IPS-NIHi11 (cell line): Measurements from ENCODE around the gene ZDBF2.
"Not testable (repeated sequence)": the region's sequence is repeated elsewhere in the genome, so short reads cannot be mapped to it uniquely, and the experiment has no call there.

Experiments
- DNase-seq: peaks from one replicate; pipeline ENCODE4 v3.0.0; 2012; ENCODE audit warnings: mixed read lengths, low spot score

ZDBF2 gene

DNA sequence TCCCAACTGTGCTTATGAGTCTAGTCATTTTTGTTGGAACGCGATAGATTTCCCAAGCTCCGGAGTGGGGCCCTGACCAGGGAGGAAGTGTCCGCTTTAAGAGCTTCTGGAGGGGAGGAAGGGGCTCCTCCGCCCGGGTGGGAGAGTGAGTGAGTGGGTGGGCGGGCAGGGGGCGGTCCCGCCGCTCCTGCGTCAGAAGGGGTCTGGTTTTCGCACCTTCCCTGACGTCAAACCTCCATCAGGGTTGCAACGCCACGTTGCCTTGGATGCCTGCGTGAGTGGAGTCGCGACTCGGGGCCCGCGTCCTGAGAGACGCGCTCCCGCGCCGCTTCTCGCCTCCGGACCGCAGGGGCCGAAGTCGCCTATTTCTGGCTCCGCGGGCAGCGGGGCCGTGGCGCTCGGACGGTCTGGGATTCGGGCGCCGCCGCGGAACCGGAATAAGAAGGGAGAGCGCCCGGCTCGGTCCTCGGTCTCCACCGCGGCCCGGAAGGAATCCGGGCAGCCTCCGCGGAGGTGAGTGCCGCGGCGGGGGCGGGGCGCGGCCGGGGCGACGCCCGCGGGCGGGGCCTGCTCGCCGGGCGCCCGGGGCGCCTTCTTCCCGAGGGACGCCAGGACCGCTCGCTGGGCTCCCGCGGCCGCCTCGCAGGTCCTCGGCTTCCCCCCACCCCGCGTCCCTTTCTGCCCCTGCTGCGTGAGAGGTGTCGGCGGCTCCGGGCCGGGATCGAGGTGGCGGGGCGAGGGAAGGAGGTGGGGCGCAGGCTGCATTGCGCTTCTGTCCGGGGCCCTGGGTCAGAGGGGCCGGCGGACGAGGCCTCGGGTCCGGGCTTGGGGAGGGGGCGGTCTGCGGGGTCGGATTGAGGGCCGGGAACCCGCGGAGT, at the start of gene ZDBF2:
Gene ZDBF2, plus strand, starts transcription at position 230 of the 878 bp plus-strand sequence. CDS start 7,187 bp downstream, outside the sequence.
- peak; percentile 90 for DNase-seq

DNA sequence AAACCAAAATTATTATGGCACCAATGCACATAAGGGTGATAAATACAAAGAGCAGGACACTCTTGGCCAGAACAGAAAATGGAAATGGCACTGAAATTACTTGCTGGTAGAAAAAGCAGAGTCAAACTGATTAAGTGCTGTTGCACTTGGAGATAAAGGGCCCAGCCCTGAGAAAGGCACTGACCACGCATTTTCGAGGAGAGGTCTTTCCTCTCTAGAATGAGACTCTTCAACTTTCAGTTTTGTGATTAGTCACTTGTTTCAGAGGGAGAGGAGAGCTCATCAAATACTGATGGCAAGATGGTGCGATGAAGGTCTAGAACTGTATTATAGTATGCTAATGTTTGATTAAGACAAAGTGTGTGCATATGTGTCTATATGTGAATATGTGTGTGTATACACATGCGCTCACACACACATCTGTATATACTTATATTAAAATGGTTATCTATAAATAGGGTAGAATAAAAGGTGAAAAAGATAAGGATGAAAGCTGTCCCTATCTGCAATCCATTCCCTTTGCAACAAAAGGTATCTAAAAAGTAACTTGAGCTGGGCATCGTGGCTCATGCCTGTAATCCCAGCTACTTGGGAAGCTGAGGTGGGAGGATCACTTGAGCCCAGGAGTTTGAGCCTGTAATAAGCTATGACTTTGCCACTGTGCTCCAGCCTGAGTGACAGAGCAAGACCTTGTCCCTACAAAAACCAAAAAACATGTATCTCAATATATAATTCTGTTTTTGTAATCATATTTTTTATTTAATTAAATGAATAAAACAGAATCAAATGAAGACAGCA, 48.8 kb upstream of the ZDBF2 start:
- no peak for DNase-seq

DNA sequence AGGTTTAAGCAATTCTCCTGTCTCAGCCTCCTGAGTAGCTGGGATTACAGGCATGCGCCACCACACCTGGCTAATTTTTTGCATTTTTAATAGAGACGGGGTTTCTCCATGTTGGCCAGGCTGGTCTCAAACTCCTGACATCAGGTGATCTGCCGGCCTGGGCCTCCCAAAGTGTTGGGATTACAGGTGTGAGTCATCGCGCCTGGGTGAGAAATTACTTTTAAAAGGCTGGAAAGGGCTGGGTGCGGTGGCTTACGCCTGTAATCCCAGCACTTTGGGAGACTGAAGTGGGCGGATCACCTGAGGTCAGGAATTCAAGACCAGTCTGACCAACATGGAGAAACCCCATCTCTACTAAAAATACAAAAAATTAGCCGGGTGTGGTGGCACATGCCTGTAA, 45.8 kb upstream of the ZDBF2 start:
- DNase-seq = not testable (repeated sequence)

DNA sequence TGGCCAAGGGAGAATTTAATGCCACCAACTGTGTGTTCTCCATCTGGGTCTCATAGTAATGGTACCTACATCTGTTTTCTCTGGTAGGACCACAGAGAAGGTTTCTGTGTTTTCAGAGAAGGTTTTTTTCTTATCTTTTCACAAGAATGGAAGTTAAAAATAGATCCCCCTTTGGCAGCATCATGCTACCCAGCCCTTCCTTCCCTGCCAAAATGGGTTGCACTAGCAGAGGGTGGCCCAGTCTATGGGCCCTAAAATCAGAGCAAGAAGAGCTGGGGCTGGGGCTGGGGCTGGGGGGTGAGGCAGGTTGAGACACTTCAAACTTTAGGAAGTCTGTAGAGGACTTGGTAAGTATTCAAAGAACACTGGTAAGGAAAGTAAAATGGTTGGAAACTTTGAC, 44.8 kb upstream of the ZDBF2 start:
- no peak for DNase-seq

DNA sequence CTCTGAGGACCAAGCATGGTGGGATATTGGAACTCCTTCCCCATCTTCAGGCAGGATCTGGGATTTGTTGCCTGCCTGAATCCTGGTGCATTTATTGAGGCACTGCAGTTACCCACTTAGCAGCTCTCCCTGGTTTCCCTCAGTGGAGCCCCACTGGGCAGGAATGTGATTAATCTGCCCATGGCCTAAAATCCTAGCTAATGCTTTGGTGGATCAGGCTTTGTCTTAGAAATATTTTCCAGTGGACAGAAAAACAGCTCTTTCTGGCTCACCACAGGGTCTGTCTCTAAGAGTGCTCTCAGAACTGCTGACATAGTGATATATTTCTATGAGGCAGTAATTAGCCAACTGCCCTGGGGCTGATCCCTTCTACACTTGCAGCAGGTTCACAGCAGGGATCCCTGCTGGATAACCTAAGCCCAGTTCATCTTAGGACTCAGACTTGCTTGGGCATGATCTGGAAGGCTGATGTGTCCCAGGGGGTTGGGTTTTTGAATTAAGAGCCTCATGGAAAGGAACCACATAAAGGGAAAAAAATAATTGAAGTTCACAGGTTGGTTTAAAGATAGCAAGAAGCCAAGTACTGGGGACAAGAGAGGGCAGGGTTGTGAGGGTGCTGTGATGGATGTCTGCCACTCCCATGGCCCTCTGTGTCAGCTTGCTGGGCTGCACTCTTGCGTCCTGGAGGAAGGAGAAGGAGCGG, 44.3 kb upstream of the ZDBF2 start:
- peak; percentile 52 for DNase-seq

DNA sequence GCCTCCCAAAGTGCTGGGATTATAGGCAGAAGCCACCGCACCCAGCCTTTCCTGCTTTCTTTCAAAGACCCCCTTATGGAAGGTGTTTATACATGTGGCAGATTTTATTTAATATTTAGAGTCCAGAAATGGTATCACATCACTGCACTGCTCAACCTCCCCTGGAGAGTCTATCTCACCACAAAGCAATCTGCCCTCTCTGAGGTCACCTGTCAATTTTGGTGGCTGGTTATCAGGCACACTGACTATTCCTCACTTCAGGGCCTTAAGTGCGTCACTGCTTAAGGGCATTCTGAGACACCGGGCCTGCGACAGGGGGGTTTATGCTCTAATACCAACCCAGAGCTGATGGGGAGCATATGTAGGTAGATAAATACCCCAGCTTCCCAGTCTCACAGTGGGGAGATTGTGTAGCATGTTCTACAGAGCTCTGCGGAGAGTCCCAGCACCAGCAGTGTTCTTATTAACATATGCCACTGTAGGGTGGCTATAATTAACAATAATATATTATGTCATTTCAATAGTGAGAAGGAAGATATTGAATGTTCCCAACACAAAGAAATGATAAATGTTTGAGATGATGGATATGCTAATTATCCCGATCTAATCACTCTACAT, 42.7 kb upstream of the ZDBF2 start:
- no peak for DNase-seq

DNA sequence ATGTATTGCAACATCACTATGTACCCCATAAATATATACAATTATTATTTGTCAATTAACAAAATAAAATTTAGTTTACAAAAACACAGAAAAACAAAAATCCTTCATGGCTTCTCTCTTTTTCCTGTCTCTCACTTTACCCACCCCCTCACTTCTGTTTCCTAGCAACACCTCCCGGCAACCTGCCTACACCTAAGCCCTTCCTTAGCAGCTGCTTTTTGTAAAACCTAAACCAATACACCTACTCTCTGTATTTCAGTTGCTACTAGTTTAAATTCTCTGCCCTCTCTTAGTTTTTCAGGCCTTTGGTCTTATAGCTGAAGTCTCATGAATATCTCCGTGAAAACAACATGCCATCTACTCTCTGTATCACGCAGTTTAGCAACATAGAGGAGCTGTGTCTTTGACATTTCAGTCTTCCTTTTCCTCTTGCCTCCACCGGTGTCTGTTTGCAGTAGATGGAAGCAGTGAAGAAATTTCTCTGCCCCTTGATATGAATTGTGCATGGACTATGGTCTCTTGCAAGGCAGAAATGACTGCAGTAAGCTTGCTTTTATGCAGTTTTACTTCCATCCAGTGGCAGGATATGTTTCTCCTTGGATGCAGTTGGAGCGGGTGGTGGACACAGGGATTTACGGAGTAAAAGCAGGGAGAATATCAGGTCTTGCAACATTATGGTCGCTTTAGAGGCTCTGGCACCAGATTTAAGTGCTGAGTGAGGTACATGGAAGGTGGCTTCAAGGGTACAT, 42.0 kb upstream of the ZDBF2 start:
- DNase-seq = peak; percentile 28

DNA sequence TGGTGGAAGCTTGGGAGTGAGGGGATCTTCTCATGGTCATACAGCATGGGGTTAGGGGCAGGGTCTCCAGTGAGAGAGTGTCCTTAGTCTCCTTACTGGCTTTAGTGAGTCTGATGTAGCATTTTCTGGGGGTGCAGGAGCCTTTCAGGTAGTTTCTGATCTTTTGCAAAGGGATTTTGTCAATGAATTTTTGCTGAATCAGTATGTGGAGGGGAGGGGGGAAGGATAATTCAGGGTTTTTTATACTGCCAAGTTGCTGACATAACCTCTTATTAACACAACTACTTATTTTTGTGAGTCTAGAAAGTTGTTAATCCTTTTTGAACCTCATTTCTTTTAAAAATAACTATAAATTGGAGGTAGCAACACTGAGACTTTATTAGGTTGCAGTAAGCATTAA, 35.3 kb upstream of the ZDBF2 start:
- no peak for DNase-seq

DNA sequence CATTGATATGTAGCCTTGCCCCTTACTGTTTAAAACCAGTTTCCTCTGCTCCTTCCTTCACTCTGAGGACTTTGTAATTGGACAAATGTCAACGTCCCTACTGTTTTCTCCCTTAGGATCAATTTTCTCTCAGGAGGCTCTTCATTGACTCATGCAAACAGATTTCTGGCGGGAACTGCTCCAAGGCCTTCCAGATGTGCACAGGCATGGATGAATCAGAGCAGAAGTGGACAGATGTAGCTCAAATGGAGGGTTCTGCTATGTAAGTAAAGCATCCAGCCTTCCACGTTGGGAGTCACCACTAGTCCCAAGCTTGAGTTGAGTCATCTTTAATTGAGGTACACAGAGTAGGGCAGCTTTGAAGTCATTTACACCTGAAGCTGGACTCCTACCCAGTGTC, 34.1 kb upstream of the ZDBF2 start:
- no peak for DNase-seq

DNA sequence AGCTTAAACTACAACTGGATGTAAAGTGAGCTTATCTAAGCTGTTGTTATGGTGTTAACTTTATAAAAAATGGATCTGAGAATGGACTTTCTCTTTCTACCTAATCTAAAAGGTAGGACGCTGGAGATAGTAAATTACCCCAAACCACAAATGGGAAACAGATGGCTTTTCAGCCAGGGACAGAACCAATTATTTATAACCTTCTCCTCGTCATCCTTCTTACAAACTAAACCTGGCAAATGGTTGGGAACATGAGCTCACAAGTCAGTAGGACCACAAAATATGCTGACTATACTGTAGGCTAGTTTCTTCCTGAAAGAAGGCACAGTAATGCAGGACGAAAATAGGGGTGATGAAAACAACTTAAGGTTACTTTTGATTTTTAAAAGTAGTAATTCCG, 32.7 kb upstream of the ZDBF2 start:
- no peak for DNase-seq

DNA sequence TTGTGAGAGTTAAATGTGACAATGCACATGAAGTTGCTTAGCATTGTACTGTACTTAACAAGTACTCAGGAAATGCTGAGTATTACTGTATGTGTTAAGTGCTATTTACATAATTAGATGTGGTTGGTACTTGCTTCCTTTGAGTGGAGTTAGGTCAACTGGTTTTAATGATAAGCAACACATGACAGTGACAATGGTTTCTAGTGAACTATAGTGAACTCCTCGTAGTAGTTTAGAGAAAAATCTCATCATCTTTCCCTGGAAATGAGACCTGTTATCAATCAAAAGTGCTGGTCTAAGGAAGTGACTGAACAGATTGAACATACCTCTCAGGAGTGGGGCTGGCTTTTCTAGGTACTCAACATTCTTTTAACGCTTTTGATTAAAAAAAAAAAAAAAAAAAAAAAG, 29.2 kb upstream of the ZDBF2 start:
- DNase-seq = no peak

DNA sequence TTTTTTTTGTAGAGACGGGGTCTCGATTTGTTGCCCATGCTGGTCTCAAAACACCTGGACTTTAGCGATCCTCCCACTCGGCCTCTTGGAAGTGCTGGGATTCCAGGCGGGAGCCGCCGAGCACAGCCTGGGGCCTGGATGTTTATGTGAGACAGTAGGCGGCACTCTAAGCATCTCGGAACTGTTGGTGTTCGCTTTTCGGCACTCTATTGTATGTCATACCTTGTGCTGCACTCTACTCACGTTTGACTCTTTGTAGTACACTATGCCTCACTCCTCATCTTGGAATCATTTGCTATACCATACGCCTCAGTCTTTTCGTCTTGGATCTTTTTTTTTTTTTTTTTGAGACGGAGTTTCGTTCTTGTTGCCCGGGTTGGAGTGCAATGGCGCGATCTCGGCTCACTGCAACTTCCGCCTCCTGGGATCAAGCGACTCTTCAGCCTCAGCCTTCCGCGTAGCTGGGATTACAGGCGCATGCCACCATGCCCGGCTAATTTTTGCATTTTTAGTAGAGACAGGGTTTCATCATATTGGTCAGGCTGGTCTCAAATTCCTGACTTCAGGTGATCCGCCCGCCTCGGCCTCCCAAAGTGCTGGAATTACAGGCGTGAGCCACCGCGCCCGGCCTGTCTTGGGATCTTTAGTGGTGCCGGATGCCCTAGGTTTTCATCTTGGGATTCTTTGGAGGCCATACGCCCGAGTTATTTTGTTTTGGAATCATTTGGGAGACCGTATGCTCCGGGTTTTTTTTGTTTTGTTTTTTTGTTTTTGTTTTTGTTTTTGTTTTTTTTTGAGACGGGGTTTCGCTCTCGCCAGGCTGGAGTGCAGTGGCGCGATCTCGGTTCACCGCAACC, 24.2 kb upstream of the ZDBF2 start:
- no peak for DNase-seq

DNA sequence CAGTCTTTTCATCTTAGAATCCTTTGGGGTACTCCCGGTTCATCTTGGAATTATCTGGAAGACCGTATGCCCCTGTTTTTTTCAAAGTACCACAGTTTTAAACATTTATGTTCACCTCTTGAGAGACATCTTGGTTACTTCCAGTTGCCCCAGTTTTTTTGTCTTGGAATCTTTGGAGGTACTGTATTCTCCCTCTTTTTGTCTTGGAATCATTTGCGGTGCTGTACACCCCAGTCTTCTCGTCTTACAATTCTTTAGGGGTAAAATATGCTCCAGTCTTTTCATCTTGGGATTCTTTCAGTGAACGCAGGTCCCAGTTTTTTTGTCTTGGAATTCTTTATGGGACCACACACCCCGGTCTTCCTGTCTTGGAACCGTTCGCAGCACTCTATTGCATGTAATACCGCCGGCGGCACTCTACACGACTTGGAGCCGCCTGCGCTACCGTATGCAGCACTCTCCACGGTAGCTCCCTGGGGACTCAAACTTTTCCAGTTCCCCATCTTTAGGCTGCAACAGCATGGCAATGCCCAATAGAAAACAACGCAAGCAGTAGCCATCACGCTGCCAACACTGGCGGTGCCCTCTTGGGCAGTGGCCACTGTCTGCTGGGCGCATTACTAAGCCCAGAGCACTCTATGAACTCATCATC, 21.2 kb upstream of the ZDBF2 start:
- DNase-seq = no peak

DNA sequence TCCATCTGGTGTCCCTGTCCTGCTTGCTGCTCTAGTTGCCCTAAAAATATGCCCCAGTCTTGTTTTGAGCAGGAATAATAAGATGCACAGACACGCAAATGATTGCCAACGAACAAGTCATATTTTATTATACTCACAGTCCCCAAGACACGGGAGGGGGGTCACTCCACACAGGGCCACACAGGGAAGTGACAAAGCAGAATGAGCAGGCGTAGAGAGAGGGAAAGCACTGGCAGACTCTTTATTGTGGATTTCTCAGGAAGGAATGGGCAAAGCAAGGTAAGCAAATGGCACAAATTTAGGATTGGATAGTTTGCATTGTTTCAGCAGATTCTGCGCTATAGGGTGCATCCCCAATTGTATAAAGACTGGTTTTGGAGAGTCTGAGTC, 20.7 kb upstream of the ZDBF2 start:
- DNase-seq = no peak

DNA sequence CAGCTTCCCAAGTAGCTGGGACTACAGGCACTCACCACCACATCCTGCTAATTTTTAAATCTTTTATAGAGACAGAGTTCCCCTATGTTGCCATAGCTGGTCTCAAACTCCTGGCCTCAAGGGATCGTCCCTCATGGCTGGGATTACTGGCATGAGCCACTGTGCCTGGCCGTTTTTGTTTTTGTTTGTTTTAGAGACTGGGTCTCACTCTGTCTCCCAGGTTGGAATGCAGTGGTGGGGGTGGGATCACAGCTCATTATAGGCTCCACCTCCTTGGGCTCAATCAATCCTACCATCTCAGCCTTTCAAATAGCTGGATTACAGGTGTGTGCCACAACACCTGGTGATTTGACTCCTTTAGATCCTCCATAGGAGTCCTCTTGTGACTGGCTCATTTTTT, 19.5 kb upstream of the ZDBF2 start:
- no peak for DNase-seq

DNA sequence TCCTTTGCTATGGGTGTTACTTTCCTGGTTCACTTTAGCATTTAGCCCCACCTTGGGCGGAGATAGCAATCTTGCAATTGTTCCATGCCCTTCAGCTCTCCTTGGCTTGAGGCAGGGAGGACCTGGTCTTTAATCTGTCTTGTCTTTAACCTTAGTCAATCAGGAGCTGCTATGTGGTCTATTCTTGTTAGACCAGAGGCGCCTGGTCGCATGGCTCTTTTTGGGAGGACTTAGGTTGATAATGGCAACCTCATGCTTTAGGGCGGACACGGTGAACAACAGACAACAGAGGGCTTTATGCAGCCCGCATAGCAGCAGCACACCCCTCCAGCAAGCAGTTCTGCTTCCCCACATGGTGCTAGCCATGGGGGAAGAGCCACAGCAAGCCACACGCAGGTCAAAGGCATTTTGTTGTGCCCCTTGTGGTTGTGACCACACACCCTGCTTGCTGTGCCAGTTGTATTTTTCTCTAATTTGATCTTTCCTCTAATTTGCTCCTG, 17.7 kb upstream of the ZDBF2 start:
- no peak for DNase-seq

DNA sequence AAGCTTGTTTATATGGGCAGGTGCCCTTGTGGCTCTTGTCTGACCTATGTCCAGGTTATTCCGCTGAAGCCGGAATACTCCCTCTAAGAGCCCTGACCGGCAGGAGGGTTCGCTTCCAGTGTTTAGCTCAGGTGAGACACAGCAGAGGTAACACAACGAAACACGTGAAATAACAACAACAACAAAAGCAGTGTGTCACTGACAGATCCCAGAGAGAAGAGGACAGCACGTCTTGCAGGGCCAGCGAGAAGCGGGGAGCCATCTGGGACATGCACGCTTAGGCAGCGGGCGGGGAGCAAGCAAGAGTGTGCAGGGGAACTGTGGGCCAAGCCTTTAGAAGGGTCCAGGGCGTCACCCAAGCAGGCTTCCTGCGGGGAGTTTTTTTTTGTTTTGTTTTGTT, 17.1 kb upstream of the ZDBF2 start:
- no peak for DNase-seq

DNA sequence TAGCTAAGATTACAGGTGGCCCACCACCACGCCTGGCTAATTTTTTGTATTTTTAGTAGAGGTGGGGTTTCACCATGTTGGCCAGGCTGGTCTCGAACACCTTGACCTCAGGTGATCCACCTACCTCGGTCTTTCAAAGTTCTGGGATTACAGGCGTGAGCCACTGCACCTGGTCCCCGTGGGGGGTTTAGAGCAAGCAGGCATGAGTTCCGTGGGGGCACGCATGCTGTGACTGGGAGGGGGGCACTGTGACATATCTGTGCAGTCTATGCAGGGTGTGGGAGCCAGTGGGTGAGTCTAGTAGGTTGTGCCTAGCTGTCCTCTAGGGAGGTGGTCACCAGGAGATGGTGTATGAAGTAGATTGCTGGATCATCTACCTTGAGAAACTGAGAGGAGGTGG, 16.6 kb upstream of the ZDBF2 start:
- DNase-seq = no peak

DNA sequence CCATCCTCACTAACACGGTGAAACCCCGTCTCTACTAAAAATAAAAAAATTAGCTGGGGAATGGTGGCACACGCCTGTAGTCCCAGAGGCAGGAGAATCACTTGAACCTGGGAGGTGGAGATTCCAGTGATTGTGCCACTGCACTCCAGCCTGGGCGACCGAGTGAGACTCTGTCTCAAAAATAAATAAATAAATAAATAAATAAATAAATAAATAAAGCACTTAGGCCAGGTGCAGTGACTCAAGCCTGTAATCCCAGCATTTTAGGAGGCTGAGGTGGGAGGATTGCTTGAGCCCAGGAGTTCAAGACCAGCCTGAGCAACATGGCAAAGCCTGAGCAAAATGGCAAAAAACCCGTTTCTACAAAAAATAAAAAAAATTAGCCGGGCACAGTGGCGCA, 15.8 kb upstream of the ZDBF2 start:
- DNase-seq = not testable (repeated sequence)
